ENCODE data around the gene AIRE.

GRCh38 chr21:44273046-44273445 is 12.6 kb upstream of the AIRE start:
- TF ChIP-seq, protein P1, sequence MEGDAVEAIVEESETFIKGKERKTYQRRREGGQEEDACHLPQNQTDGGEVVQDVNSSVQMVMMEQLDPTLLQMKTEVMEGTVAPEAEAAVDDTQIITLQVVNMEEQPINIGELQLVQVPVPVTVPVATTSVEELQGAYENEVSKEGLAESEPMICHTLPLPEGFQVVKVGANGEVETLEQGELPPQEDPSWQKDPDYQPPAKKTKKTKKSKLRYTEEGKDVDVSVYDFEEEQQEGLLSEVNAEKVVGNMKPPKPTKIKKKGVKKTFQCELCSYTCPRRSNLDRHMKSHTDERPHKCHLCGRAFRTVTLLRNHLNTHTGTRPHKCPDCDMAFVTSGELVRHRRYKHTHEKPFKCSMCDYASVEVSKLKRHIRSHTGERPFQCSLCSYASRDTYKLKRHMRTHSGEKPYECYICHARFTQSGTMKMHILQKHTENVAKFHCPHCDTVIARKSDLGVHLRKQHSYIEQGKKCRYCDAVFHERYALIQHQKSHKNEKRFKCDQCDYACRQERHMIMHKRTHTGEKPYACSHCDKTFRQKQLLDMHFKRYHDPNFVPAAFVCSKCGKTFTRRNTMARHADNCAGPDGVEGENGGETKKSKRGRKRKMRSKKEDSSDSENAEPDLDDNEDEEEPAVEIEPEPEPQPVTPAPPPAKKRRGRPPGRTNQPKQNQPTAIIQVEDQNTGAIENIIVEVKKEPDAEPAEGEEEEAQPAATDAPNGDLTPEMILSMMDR (conservative IDR thresholded peaks at IDR 0.05 in 1 of 2, IDR thresholded peaks at IDR 0.05 in 1 of 2; ENCODE audit: low read depth in 1 of 2, low read length in 2 of 2): no peak
- no peak for TF ChIP-seq EZH2 (IDR thresholded peaks at IDR 0.05; ENCODE audit: low read length, missing control alignments)

All from fibroblast of lung (primary cell).